HG02885 (cell line): ENCODE results near the gene RTRAF.

Source experiments
- ATAC-seq: cut with Tn5 transposase; IDR thresholded peaks from one replicate; pipeline ENCODE4 v1.9.1; 2021; ENCODE audit warnings: mild to moderate bottlenecking; ENCODE audit not compliant: unreplicated experiment, poor library complexity

Gene RTRAF

DNA sequence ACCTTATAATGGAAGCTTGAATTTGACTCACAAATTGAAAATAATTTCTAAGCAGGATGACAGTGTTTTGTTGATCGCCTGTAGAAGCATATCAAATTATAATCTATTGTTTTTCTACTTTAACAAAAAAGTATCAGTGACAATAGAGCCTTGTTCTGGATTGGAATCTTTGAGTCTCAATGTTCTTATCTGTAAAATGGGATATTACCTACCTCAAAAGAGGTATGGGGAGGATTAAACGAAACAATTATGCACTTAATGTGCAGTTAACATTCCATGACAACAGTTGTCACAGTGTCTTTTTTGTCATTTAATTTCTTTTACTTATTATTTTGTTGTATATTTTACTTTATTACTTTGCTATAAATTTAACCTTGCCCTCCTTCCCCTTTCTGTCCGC, 1.1 kb downstream of the RTRAF start:
- ATAC-seq: no peak

DNA sequence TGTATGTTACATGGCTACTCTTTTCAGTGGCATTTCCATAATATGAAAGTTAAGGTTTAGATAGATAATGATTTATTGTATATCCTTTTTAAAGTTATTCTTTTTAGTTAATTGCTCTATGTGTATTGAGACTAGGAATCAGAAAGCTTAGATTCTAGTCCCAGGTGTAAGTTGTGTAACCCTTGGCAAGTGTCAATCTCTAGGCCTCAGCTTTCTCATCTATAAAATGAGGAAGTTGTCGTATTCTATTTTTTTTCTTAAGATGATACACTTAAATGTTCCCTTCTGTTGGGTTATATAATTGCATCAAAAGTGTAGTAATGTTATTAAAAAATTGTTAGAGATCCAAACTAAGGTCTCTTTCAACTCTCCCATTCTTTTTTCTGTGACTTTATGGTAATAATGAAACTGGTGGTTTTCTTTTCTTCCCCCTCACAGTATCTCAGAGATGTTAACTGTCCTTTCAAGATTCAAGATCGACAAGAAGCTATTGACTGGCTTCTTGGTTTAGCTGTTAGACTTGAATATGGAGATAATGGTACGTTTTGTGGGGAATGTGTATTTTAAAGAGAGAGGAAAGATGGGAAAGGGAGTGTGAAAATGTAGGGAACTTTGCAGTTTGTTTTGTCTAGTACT, 4.1 kb downstream of the RTRAF start:
- peak; percentile 27 for ATAC-seq

DNA sequence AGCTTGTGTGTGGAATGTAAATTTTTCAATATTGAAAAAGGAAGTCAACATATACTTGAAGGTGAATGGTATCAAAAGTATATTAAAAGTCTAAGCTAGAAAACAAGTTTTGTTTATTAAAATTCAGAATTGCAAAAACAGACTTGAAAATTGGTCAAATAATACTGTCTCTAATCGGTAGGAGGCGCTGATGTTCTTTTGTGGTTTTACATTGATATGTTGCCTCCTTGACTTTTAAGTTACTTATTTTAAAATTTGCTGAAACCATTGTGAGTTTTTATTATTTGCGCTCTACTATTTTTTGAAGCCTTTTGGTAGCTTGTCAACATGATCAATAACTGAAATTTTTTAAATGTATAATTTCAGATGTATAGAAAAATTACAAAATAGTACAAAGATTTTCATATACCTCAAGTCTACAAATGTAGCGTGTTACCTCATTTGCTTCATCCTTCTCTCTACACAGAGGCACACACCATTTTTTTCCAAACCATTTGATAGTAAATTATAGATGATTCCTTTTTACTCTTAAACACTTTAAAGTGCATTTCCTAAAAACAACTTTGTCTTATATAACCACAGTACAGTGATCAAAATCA, 6.9 kb downstream of the RTRAF start:
- no peak for ATAC-seq

DNA sequence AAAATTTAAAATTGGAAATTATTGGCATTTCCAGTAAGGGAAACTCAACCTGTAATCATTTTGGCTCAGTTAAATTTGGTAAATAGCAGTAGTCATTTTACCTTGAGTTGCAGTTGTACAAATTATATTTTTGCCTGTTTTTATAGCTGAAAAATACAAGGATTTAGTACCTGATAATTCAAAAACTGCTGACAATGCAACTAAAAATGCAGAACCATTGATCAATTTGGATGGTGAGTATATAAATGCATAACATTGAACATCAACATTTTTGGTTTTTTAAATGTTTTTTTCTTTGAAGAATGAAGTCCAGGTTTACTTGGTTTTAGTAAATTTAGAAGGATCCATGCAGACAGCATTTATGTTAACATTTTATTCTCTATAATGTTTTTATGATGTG, 9.0 kb downstream of the RTRAF start:
- ATAC-seq: no peak

DNA sequence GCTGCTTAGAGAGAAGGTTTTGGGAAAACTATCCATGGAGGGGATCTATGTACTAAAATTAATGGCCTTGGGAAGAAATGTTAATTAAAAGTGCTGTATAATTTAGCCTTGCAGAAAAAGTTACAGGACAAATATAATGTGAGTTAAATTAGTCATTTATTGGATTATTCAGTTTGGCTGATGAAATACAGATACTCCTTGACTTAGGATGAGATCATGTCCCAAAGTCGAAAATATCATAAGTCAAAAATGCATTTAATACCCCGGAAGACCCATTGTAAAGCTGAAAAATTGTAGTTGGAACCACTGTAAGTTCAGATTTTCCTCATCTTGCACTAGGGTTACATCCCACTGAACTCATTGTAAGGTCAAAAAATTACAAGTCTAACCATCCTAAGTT, 9.7 kb downstream of the RTRAF start:
- no peak for ATAC-seq

DNA sequence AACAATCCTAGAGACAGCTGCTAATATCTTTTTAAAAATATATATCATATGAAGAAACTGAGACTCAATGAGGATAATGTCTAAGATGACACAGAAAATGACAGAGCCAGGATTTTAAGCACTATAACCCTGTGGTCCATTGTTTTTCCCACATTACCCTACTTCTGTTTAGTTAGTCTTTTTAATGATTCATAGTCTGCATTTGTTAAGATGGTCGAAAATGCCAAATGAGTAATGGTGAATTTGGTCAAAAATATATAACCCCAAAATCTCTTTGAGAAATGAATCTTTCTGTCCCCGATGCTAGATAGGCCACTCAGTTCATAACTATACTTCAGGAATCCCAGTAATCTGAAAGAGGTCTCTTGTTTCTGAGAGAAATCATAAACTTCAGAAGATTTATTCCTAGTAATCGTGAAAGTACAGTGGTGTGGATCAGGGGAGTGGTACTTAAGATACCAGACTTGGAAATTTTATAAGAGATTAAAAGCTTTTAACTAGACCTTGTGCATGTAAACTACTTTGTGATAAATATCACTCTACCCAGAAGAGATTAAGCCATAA, 10.8 kb downstream of the RTRAF start:
- ATAC-seq: no peak

DNA sequence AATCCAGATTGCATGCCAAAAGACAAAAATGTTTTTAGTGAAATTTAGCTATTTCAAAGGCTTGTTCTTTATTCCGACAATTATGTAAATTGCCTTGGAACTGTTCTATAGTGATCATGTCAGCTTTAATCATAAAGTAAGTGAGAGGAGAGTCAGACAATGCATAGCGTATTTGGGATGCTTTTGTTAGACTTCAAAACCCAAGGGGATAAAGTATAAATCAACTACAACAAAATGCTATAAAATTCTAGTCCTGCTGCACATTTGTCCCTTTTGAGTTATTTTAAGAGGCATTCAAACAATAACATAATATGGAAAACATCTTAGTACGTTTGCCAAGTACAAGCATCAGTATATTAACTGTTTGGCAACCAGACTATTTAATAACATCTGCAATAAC, 11.3 kb downstream of the RTRAF start:
- ATAC-seq: no peak

DNA sequence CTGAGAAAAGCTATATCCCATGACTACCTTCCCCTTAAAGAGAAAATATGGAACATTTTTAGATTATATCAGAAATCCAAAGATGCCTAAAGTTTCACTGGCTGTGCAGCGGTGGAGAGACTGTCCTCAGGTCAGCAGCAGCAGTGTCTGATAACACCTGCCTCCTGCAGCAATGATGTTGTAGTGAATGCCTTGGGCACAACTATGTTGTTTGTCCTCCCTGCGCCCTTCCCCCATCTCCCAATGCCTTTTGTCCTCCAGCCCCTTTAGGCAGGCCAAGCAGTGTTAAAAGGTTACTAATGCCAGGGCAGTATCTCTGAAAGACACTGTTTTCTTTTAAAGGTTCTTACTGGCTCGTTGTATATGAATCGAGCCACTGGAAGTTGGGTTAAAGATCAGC, 13.2 kb downstream of the RTRAF start:
- no peak for ATAC-seq

DNA sequence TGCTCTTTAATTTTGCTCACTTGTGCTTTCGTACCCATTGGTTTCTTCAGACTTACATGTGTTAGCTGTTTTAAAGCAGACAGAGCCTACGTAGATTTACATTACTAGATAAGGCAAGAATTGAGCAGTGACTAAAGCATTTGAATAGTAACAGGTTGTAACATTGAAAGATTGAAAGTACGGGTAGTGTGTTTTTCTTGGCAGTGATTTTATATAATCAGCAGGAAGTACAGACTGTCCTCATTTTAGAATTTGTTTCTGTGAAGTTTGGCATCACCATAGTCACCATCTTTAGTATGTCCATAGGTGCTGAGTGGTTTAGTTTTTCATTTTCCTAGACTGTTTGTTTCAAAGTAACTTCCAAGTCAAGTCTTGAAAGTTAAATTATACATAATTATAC, 14.0 kb downstream of the RTRAF start:
- no peak for ATAC-seq

DNA sequence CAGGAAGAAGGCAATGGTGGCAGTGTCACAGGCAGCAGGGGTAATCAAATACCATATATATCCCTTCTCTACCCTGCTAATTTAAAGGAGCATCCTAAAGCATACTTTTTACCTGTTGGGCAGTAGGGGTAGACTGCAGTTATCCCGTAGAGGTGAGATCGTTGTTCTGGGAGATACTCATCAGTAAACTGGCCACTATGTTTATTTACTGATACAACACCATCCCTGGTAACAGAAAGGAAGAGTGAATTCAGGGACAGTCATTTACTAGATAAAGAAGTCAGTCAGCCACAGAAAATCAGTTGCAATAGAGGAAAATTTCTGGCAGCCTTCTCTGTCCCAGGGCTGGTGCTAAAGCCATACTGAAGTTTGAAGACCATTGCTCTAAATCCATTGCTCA, 16.3 kb downstream of the RTRAF start:
- no peak for ATAC-seq

DNA sequence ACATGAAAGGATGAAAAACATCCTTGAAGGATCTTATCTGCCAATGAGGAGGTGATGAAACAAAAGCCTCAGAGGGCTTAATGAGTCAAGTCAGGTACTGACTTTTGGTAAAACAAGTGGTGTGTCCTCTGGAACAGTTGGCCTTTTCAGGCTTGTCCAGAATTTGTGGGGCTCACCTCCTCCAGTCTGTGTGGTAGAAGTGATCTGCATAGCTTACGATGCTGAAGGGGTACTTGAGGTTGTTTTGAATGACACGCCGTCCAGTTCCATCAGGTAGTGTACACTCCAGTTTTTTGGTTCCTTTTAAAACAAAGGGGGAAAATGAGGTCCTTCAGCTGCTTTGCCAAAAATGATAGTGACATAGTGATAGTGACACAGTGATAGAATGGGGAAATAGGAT, 17.0 kb downstream of the RTRAF start:
- no peak for ATAC-seq

DNA sequence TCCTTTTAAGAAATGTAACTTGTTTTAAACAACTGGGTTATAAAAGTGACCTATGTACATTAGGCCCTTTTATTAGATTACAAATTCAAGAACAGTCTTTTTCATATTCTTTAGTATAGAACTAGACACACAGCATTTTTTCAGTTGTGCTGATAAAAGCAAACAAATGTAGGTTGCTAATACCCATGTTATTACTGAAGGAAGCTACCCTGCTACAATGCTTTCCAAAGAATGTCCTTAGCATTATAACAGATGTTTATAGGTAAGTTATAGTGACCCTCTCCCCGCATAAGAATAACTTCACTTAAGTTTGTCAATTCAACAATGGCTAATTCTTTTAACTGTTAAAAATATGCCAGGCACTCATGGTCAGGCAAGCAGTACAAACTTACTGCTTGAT, 17.9 kb downstream of the RTRAF start:
- ATAC-seq: no peak

DNA sequence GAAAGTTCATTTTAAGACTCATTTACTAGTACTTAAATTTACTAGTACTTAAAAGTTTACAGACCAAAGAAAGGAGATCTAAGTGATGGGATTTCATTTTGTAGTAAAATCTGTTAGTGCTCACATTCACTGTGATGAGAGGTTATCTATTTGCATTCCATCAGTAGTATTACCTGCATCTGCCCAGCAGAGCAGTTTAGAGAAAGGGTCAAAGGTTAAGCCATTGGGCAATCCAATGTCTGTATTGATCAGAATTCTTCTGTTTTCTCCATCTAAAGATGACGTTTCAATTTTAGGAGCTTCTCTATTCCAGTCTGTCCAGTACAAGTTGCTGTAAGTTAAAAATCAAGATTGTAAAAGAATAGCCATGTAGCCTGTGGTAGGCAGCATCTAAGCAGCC, 18.3 kb downstream of the RTRAF start:
- no peak for ATAC-seq

DNA sequence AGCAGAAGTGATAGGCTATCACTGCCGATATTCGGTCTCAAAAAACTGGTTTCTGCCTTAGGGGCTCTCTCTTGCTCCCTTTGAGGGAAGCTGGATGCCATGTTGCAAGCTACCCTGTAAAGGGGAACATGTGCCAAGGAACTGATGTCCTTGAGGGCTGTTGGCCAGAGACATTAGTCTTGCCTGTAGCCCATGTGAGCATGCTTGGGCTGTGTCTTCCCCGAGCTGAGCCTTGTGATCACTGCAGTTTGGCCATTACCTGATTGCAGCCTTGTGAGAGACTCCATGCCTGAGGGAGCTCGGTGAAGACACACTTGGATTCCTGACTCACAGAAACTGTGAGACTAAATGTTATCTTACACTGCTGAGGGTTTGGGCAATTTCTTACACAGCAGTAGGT, 18.8 kb downstream of the RTRAF start:
- ATAC-seq: no peak

DNA sequence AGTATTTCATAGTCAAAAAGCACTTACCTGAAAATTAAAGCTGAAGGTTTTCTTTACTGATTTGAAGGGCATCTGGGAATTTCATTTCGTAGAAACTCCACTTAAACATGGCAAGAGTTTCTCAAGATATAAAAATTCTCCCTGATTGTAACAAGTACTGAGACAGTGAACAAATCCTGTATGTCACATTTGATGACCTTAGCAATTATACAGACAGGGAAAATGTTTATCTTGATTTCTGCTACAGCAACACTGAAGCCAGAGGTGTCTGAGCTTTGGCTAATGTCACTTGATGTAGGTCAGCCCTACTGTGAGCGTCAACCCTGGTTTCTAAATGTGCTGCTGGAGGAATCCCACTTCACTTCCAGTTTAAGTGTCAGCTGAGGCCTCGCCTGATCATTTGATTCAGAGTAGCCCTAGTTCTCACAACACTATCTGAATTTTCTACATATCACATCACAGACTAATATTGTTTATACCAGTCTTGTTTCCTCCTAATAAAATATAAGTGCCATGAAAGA, 20.9 kb downstream of the RTRAF start:
- no peak for ATAC-seq

DNA sequence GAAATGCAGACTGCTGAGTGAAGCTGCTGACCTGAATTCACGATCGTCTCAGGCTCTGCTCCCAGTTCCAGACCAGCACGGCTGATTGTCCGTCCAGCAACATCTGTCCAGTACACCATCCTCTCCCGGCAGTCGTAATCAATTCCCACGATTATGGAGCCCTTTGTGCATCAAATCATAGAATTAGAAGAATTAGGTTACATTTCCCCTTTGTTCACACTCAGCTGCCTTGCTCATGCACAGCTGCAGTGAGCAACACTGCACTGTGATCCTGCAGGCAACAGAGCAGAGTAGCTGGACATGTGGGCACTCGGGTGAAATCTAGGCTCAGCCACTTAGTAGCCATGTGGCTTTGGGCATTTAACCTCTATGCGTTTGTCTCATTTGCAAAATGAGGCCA, 22.2 kb downstream of the RTRAF start:
- no peak for ATAC-seq

DNA sequence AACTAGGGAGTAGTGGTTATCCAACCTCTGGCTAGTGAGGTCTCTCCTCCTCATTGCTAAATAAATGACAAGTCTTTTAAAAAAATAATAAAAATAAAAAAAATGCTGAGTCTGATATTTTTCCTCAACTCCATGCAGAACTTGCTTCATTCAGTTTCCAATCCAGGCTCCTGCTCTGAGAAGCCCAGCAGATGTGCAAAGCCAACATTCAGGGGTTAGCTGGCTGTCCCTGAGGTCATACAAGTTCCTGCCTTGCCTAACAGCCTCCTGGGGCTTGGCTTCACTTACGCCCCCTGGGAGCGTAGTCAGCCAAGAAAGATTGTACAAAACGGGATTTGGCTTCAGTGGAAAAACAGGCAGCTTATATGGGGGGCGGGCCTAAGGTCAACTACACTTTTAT, 23.3 kb downstream of the RTRAF start:
- no peak for ATAC-seq

DNA sequence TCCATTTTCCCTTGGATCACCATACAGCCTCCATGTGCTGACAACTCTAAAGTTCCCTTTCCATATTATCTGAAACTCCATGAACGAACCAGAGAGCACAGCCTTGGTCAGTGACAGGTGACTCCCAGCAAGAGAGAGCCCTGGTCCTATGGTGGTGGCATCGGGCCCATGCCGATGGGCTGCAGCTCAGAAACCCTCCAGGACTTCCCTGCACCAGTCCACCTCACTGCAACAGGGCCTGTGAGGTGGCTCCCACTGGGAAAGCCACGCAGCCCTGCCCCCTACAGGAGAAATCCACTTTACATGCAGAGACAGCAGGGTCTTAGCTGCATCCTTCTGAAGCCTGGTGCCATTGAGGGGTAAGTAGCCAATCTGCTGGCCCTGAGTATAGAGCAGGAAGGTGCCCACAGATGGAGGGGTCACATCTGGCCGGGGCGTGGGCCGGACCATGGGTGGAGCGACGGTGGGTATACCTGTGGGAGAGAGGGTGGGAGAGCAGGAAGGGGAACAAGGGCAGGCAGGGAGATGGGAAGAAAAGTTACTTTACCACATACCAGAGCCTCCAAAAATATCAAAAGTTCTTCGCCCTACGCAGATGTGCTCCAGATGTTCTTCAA, 24.7 kb downstream of the RTRAF start:
- no peak for ATAC-seq

DNA sequence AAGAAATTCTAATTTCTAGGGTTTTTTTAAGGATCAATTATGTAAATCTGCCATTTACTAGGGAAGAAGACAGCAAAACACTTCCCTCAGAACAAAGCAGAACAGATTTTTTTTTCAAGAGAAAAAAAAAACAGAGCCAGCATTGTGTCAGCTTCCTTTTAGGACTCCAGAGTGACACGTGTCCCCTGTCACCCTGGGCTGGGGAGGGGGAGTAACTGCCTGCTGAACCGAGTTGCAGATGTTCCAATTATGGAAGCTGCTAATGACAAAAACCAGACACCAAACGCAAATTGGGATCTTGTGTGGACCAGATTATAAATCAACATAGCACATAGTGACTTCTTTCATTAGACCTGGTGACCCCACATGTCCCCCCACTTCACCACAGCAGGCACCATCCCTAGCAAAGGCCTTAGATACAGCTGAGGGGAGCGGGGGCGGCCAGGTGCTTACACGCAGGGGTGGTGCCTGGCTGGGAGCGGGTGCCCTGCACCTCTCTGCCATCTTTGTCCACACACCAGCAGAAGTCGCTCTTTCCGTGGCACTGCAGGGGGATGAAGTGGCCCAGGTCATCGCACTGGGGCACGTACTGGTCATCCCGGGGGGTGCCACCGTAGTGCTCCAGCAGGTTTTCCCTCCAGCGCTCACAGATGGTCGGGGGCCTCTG, 25.4 kb downstream of the RTRAF start:
- ATAC-seq: no peak

DNA sequence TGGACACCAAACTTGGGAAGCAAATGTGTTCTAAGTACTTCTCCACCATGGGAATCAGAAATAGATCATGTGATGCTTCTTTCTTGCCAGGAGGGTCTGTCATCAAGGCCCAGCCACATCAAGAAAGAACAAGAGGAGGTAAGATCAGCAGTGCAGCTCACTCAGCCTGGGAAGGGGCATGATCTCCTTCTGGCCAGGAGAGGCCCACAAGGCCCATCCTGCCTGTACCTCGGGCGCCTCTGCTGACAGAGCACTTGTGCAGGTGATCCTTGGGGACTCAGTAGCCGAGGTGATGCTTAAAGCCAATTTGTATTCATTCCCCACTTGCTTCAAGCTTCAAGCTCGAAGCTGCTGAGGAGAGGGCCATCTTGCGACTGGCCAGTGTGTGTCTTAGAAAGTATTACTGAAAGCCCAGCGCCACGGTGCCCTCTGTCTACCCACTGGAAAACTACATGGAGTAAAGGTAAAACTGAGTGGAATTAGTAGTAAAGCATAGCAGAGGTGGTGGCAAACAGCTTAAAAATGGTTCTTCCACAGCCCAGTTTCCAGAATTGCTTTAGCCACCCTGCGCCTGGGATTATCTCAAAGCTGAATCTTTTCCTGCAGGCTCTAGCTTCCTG, 26.2 kb downstream of the RTRAF start:
- ATAC-seq: no peak

DNA sequence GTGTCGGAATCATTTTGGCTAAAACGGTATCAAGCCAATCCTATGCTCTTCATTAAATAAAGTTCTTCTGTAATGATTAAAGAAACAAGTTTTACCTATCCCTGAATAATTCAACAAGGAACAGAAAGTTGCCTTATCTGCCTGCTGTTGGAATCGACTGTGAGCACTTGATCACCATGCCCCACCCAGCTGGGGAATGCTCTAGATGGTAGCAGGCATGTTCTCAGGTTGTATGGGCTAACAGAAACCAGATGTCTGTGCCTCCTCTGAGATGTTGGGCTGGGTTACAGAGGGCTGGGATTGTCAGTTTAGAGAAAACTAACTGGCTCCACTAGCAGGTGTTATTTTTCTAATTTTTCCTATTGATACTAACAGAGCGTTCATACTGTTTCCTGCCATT, 28.9 kb downstream of the RTRAF start:
- ATAC-seq: no peak
